HCT116 (cell line): ENCODE results near the gene CHN1. TPM values are rescaled to one million over a fixed set of nuclear protein-coding genes. Genes with fewer than 3 reads are reported as not detected.

Source experiments
- ATAC-seq: fragments of 200-7000 bp; cut with Tn5 transposase; 2 replicates; pipeline ENCODE4 v1.9.1; 2020; ENCODE audit warnings: mild to moderate bottlenecking, moderate library complexity
- BruUV-seq: library from RNA; stranded (reverse); fragments of 400-500 nt; replicated peaks from 2 replicates; lab custom pipeline; 2021; lab: Mats Ljungman, UMichigan
- CTCF ChIA-PET: fragments of 300-600 bp; sonication (Branson Sonifier 250); formaldehyde crosslinking; loops from one replicate; lab custom pipeline; 2021; ENCODE audit warnings: antibody characterized with exemption; lab: Charles Lee
- POLR2A ChIA-PET: fragments of 300-600, 350-600 bp; sonication (Branson Sonifier 250); formaldehyde crosslinking; loops from one replicate; lab custom pipeline; 2021; ENCODE audit warnings: antibody characterized with exemption; lab: Charles Lee
- RAD21 ChIA-PET, 2 experiments: fragments of 300-600 bp; sonication (Branson Sonifier 250); formaldehyde crosslinking; loops; one replicate each; lab custom pipeline; 2023; ENCODE audit warnings: low total read pairs in 2 of 2; ENCODE audit not compliant: uncharacterized antibody in 2 of 2, unreplicated experiment in 2 of 2, low non-redundant PET in 1 of 2; lab: Charles Lee
- DNase-seq: peaks from one replicate; pipeline ENCODE4 v3.0.0-alpha.2; 2010; ENCODE audit warnings: low read depth, low spot score
- H2AFZ ChIP-seq: fragments of 200-600 bp; shearing (Covaris generic), sonication (generic); 2 replicates; pipeline ENCODE4 v1.6.1; 2017; ENCODE audit warnings: low read depth, mixed run types, mixed read lengths, antibody characterized with exemption, low read length; ENCODE audit not compliant: poor library complexity, severe bottlenecking
- H3K27ac ChIP-seq: 2 replicates; pipeline ENCODE4 v1.5.1; 2012; ENCODE audit warnings: low read depth, low read length
- H3K27me3 ChIP-seq: fragments of 200-600 bp; sonication (generic); 2 replicates; pipeline ENCODE4 v1.6.1; 2016; ENCODE audit warnings: mixed run types, low read length, mixed read lengths; ENCODE audit not compliant: insufficient read depth
- H3K36me3 ChIP-seq, 2 experiments: fragments of 200-500 bp in 1 of 2; fragments of 200-600 bp in 1 of 2; sonication (Bioruptor generic) in 1 of 2; sonication (generic) in 1 of 2; 2 replicates each; pipeline versions ENCODE4 v1.5.1 to v1.6.1; 2014 to 2016; ENCODE audit warnings: low read length in 2 of 2, inconsistent platforms in 1 of 2, mixed read lengths in 1 of 2, mixed run types in 1 of 2; ENCODE audit not compliant: insufficient read depth in 2 of 2, control insufficient read depth in 1 of 2
- H3K4me1 ChIP-seq, 2 experiments: fragments of 200-600 bp in 1 of 2; sonication (generic) in 1 of 2; 2 replicates each; pipeline versions ENCODE4 v1.5.1 to v1.6.1; 2012 to 2017; ENCODE audit warnings: low read length in 2 of 2, inconsistent platforms in 1 of 2, mild to moderate bottlenecking in 1 of 2, mixed read lengths in 1 of 2, mixed run types in 1 of 2, moderate library complexity in 1 of 2; ENCODE audit not compliant: insufficient read depth in 2 of 2, control insufficient read depth in 1 of 2
- H3K4me2 ChIP-seq: fragments of 200-600 bp; sonication (generic); 2 replicates; pipeline ENCODE4 v1.6.1; 2017; ENCODE audit warnings: mixed run types, low read length, mixed read lengths
- H3K4me3 ChIP-seq, 2 experiments: fragments of 200-600 bp in 1 of 2; sonication (generic) in 1 of 2; replicated peaks in 1 of 2; 2 replicates each; pipeline ENCODE4 v1.5.1; 2011 to 2016; ENCODE audit warnings: low read length in 2 of 2, control low read depth in 1 of 2, low read depth in 1 of 2, mild to moderate bottlenecking in 1 of 2, mixed read lengths in 1 of 2, mixed run types in 1 of 2
- H3K79me2 ChIP-seq: fragments of 200-600 bp; sonication (generic); 2 replicates; pipeline ENCODE4 v1.6.1; 2017; ENCODE audit warnings: mild to moderate bottlenecking, mixed run types, low read length, moderate library complexity, mixed read lengths; ENCODE audit not compliant: insufficient read depth
- H3K9ac ChIP-seq: fragments of 200-600 bp; sonication (generic); 2 replicates; pipeline ENCODE4 v1.6.1; 2016; ENCODE audit warnings: low read length, mixed read lengths
- H3K9me2 ChIP-seq: fragments of 200-600 bp; sonication (generic), shearing (Covaris generic); 2 replicates; pipeline ENCODE4 v1.6.1; 2017; ENCODE audit warnings: mixed run types, mild to moderate bottlenecking, moderate library complexity; ENCODE audit not compliant: insufficient read depth
- H3K9me3 ChIP-seq, 2 experiments: fragments of 200-500 bp in 1 of 2; fragments of 200-600 bp in 1 of 2; sonication (Bioruptor generic) in 1 of 2; sonication (generic) in 1 of 2; 2 replicates each; pipeline ENCODE4 v1.6.1; 2014 to 2017; ENCODE audit warnings: low read length in 2 of 2, mixed read lengths in 2 of 2, inconsistent platforms in 1 of 2, low read depth in 1 of 2, mild to moderate bottlenecking in 1 of 2, mixed run types in 1 of 2, moderate library complexity in 1 of 2; ENCODE audit not compliant: control insufficient read depth in 1 of 2, insufficient read depth in 1 of 2
- H4K20me1 ChIP-seq: fragments of 200-600 bp; sonication (generic), shearing (Covaris generic); 2 replicates; pipeline ENCODE4 v1.6.1; 2017; ENCODE audit warnings: mixed run types, mild to moderate bottlenecking, moderate library complexity; ENCODE audit not compliant: insufficient read depth
- CBX3 ChIP-seq: IDR thresholded peaks from 2 replicates; pipeline ENCODE4 v1.6.1; 2012; ENCODE audit warnings: low read depth
- JUND ChIP-seq: IDR thresholded peaks from 2 replicates; pipeline ENCODE4 v1.6.1; 2012
- RAD21 ChIP-seq: IDR thresholded peaks from 2 replicates; pipeline ENCODE4 v1.6.1; 2012; ENCODE audit warnings: low read depth, mild to moderate bottlenecking
- SRF ChIP-seq: IDR thresholded peaks from 2 replicates; pipeline ENCODE4 v1.6.1; 2012; ENCODE audit warnings: low read depth
- TCF7L2 ChIP-seq: IDR thresholded peaks from 2 replicates; pipeline ENCODE4 v1.7.0; 2011; ENCODE audit warnings: borderline replicate concordance, inconsistent platforms; ENCODE audit not compliant: insufficient read depth, insufficient read length; ENCODE audit errors: extremely low read depth
- YY1 ChIP-seq: IDR thresholded peaks from 2 replicates; pipeline ENCODE4 v1.6.1; 2011; ENCODE audit warnings: low read length, low read depth, moderate library complexity, mild to moderate bottlenecking; ENCODE audit not compliant: insufficient replicate concordance; ENCODE audit errors: extremely low read depth
- ZNF274 ChIP-seq: fragments of 200-500 bp; sonication (Bioruptor generic); IDR thresholded peaks from 2 replicates; pipeline ENCODE4 v1.6.1; 2014; ENCODE audit warnings: mild to moderate bottlenecking, low read depth, low read length, inconsistent platforms
- intact Hi-C: fragments of 100-400 bp; cut with micrococcal nuclease; formaldehyde crosslinking; loops from 2 replicates; pipeline ENCODE4 v1.10.0; 2022
- total RNA-seq: library from RNA; stranded (reverse); gene quantifications from one replicate; pipeline ENCODE4 v1.2.1, GENCODE V29; 2021; ENCODE audit not compliant: unreplicated experiment
- TF ChIP-seq, protein P1 (sequence below): IDR thresholded peaks from 2 replicates; pipeline ENCODE4 v1.6.1; 2011; ENCODE audit warnings: mild to moderate bottlenecking, low read length, moderate library complexity; ENCODE audit not compliant: insufficient replicate concordance; ENCODE audit errors: extremely low read depth
- TF ChIP-seq, protein P2 (sequence below), 3 experiments: fragments of 200-600 bp in 1 of 3; sonication (generic) in 1 of 3; IDR thresholded peaks in 2 of 3; conservative IDR thresholded peaks in 1 of 3; 2 replicates each; pipeline ENCODE4 v1.5.1; 2012 to 2017; ENCODE audit warnings: low read depth in 2 of 3, low read length in 2 of 3, antibody characterized with exemption in 1 of 3, borderline replicate concordance in 1 of 3, control low read depth in 1 of 3, mild to moderate bottlenecking in 1 of 3, mixed read lengths in 1 of 3, mixed run types in 1 of 3, moderate library complexity in 1 of 3; ENCODE audit not compliant: insufficient read depth in 1 of 3

CHN1 gene
- total RNA-seq, 1 experiment from 2014 or later = 3.6 TPM

DNA sequence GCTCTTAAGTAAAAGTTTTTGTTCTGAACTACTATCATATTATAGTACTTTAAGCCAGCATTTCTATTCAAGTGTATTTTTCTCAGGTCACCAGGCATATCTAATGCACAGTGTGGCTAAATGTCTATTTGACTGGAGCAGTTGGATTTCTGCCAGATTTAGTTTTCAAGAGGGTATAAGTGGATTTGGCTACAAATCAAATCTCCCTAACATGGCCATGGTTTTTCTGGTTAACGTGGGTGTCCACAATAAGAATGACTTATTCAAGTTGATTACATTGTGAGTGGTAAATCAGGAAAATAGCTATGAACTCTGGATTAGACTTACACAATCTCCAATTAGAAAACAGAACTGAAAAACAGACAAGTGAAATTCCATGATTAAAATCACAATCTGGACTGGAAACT lies 5.7 kb upstream of the CHN1 start (continued):
- TF ChIP-seq TCF7L2 = no peak
- TF ChIP-seq, protein P1, sequence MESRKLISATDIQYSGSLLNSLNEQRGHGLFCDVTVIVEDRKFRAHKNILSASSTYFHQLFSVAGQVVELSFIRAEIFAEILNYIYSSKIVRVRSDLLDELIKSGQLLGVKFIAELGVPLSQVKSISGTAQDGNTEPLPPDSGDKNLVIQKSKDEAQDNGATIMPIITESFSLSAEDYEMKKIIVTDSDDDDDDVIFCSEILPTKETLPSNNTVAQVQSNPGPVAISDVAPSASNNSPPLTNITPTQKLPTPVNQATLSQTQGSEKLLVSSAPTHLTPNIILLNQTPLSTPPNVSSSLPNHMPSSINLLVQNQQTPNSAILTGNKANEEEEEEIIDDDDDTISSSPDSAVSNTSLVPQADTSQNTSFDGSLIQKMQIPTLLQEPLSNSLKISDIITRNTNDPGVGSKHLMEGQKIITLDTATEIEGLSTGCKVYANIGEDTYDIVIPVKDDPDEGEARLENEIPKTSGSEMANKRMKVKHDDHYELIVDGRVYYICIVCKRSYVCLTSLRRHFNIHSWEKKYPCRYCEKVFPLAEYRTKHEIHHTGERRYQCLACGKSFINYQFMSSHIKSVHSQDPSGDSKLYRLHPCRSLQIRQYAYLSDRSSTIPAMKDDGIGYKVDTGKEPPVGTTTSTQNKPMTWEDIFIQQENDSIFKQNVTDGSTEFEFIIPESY = no peak
- no peak for TF ChIP-seq ZNF274
- no peak for TF ChIP-seq YY1
- no peak for TF ChIP-seq SRF
- TF ChIP-seq CBX3 = no peak

DNA sequence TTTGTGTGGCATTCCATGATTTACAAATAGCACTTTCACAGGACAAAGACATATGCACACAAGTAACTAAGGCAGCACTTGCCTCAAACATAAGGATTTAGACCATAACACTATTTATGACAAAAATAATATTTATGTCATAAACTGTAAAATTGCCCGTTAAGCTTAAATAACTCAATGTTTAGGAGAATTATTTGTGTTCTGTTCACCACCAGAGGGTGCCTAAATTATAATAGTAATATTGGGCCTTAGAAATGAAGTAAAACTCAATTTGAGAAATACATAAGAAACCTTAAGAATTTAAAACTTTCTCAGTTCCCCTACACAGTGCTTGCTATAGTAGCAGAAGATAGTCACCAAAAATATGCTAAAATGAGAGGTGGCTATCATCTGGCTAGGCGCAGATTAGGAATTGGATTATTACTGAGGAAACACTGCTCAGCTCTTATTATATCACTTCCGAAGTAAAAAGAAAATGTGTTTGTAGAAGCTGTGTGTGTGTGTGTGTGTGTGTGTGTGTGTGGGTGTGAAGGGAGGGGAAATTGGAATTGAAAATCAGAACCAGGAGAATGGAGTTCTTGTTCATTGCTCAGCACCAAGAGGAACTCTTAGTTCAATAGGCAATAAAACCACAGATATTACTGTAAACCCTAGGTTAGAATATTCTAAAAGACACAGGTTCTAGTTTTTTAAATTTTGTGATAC lies 4.9 kb upstream of the CHN1 start:
- Histone ChIP-seq H3K4me2 (no peak overlapping the region), H3K4me1 (peaks cover 3 to 8% of the 10 kb centered on the region in 2 experiments; a peak in 3 of 4 replicates), H2AFZ (no peak overlapping the region), H3K79me2 (no peaks in the 10 kb centered on the region), H3K27me3 (peaks cover 35% of the 10 kb centered on the region), H4K20me1 (no peaks in the 10 kb centered on the region), H3K36me3 (no peaks in the 10 kb centered on the region), H3K9me2 (no peaks in the 10 kb centered on the region), H3K27ac (no peak overlapping the region), H3K4me3 (no peak overlapping the region), H3K9ac (no peak overlapping the region), H3K9me3 (no peaks in the 10 kb centered on the region)
- DNase-seq (no peak), ATAC-seq (no peak)
- intact Hi-C loops = no loop called here
- CTCF ChIA-PET = interaction anchor here (0.9 to 1.2 kb wide), 2 partner anchors 239 to 407 kb away, joined by 3 read pairs; no protein-coding TSS in a partner anchor
- BruUV-seq = no TSS peak
- POLR2A ChIA-PET = no interaction called here
- RAD21 ChIA-PET = no interaction called here
- TF ChIP-seq JUND = no peak
- peak; percentile 17; the same call in 1 of the 2 replicates for TF ChIP-seq RAD21
- TF ChIP-seq, protein P2, sequence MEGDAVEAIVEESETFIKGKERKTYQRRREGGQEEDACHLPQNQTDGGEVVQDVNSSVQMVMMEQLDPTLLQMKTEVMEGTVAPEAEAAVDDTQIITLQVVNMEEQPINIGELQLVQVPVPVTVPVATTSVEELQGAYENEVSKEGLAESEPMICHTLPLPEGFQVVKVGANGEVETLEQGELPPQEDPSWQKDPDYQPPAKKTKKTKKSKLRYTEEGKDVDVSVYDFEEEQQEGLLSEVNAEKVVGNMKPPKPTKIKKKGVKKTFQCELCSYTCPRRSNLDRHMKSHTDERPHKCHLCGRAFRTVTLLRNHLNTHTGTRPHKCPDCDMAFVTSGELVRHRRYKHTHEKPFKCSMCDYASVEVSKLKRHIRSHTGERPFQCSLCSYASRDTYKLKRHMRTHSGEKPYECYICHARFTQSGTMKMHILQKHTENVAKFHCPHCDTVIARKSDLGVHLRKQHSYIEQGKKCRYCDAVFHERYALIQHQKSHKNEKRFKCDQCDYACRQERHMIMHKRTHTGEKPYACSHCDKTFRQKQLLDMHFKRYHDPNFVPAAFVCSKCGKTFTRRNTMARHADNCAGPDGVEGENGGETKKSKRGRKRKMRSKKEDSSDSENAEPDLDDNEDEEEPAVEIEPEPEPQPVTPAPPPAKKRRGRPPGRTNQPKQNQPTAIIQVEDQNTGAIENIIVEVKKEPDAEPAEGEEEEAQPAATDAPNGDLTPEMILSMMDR (IDR thresholded peaks at IDR 0.05 in 2 of 3, conservative IDR thresholded peaks at IDR 0.05 in 1 of 3; ENCODE audit: borderline replicate concordance in 1 of 3, insufficient read depth in 1 of 3, low read depth in 2 of 3, low read length in 2 of 3) = 0 out of 6 replicates have a peak, but pooled peaks of 1 of the 3 experiments have one; percentile 20
